Mucosa of stomach (tissue), 1 donor: ENCODE measurements around the gene PACSIN2.

Source experiments
- H3K27me3 ChIP-seq: one replicate; pipeline ENCODE4 v1.7.0; 2013; ENCODE audit warnings: mild to moderate bottlenecking, low read length; ENCODE audit not compliant: control insufficient read depth, insufficient read depth
- H3K36me3 ChIP-seq: one replicate; pipeline ENCODE4 v1.7.0; 2013; ENCODE audit warnings: low read length; ENCODE audit not compliant: control insufficient read depth, insufficient read depth
- H3K4me1 ChIP-seq: one replicate; pipeline ENCODE4 v1.7.0; 2013; ENCODE audit warnings: mild to moderate bottlenecking, low read length; ENCODE audit not compliant: control insufficient read depth, insufficient read depth
- H3K4me3 ChIP-seq: one replicate; pipeline ENCODE4 v1.7.0; 2013; ENCODE audit warnings: low read length
- H3K9ac ChIP-seq: one replicate; pipeline ENCODE4 v1.7.0; 2013; ENCODE audit warnings: mild to moderate bottlenecking, low read length, moderate library complexity
- H3K9me3 ChIP-seq: one replicate; pipeline ENCODE4 v1.7.0; 2013; ENCODE audit warnings: mild to moderate bottlenecking, low read length, moderate library complexity; ENCODE audit not compliant: control insufficient read depth
- donor health status: Pancreatic carcinoma.

Gene PACSIN2

DNA sequence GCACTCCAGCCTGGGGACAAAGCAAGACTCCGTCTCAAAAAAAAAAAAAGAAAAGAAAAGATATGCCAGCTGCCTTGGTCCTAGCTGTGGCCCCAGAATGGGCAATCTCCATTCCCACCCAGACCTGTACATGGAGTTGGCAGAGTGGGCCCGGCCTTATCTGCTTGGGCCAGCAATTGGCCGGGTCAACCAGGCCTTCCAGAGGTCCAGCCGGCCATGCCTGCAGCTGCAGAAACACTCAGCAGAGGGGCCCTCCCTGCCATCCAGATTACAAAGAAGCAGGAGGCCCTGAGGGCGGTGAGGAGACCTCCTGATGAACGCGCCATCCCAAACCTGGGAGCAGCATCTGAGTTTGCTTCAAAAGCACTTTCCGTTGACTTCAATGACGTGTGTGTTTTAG is 131.0 kb downstream of the PACSIN2 start:
- H3K9me3 ChIP-seq, result no peaks in the 10 kb centered on the region
- peaks cover 21% of the 10 kb centered on the region for H3K36me3 ChIP-seq
- no peak overlapping the region for H3K4me3 ChIP-seq
- H3K4me1 ChIP-seq, result peaks cover 41% of the 10 kb centered on the region
- H3K27me3 ChIP-seq, result no peaks in the 10 kb centered on the region
- H3K9ac ChIP-seq, result no peak overlapping the region

DNA sequence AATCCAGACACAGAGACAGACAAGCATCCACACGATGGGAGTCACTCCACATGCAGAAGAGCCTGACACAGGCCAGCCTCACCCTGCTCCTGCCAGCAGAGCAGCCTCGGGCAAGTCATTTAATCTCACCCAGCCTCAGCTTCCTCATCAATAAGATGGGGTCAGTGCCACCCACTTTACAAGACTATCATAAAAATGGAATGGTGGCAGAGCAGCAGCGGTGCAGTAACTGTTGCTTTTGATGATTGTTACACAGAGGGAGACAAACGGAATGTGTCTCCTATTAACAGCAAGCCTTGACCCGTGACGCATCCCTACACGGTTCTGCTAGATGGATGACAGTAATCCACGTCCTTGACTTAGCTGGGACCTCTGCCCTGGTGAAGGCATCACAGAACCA is 131.8 kb downstream of the PACSIN2 start:
- Histone ChIP-seq H3K36me3 (peaks cover 28% of the 10 kb centered on the region), H3K27me3 (no peaks in the 10 kb centered on the region), H3K9ac (no peak overlapping the region), H3K4me3 (no peak overlapping the region), H3K4me1 (peaks cover 32% of the 10 kb centered on the region), H3K9me3 (no peaks in the 10 kb centered on the region)

DNA sequence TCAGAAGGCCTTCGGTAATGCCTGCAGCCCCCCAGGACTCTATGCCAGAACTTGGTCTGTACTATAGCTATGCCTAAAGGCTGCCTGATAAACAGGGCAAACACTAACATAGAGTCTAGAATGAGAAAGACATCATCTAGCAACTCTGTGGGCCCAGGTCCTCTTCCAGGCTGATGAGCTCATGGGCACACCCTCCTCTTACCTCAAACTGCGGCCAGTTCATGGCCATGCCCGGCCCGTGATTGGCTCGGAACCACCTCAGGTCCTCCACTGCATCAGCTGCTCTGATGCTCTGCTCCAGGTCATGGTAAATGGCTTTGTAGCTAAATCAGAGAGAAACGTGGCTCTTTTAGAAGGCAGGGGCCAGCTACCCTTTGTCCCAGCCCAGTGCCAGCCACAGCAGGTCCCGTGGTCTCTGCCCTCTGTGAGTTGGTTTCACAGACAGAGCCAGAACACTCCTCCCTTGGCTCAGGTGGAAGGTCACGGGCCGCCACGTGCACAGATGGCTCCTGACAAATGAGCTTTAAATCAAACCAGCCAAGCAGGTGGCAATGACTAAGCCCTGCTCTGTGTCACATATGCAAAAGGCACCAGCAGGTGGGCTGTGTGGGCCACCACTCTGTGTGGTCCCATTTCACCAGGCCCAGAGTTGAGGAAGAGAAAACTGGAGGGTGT is 132.8 kb downstream of the PACSIN2 start:
- H3K36me3 ChIP-seq, result peaks cover 28% of the 10 kb centered on the region
- H3K4me1 ChIP-seq, result peaks cover 22% of the 10 kb centered on the region
- H3K27me3 ChIP-seq, result no peaks in the 10 kb centered on the region
- no peaks in the 10 kb centered on the region for H3K9me3 ChIP-seq
- H3K9ac ChIP-seq, result no peak overlapping the region
- no peak overlapping the region for H3K4me3 ChIP-seq

DNA sequence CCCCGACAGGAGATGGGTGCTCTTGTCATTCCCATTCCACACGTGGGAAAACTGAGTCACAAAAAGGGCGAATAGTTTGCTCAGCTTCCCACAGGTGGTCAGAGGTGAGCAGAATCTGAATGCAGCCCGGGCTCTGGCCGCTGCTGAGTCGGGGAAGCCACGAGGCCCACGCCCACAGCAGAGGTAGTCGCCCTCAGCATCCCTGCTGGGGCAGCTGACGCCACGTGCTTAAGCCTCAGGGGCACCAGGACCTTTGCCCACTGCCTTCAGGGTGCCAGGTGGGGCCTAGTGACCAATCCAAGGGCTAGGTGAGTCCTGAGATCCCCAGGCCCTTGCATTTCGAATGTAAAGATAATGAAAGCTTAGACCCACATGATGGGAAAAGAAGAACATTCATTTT is 133.7 kb downstream of the PACSIN2 start:
- H3K4me1 ChIP-seq, result peaks cover 14% of the 10 kb centered on the region
- H3K36me3 ChIP-seq, result peaks cover 28% of the 10 kb centered on the region
- H3K27me3 ChIP-seq, result no peaks in the 10 kb centered on the region
- no peak overlapping the region for H3K4me3 ChIP-seq
- H3K9me3 ChIP-seq, result no peaks in the 10 kb centered on the region
- H3K9ac ChIP-seq, result no peak overlapping the region

DNA sequence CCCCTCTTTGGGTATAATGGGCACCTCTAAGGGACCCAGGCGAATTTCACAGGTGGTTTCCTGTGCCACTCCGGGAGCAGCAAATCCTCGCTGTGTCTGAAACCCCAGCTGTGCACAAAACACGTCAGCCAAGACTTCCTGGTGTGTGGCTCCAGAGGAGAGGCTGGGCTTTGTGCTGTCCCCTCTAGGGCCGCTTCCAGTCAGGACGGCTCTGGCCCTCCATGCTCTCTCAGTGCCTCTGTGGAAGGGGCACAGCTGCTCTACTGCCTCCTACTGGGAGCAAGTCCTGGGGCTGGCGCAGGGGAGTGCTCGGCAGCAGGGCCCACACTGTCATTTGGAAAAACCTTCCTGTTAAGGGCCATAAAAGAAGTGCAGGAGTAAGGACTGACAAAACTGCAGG is 134.1 kb downstream of the PACSIN2 start:
- Histone ChIP-seq H3K9ac (no peak overlapping the region), H3K4me3 (no peak overlapping the region), H3K36me3 (peaks cover 28% of the 10 kb centered on the region), H3K9me3 (no peaks in the 10 kb centered on the region), H3K4me1 (peaks cover 14% of the 10 kb centered on the region), H3K27me3 (no peaks in the 10 kb centered on the region)

DNA sequence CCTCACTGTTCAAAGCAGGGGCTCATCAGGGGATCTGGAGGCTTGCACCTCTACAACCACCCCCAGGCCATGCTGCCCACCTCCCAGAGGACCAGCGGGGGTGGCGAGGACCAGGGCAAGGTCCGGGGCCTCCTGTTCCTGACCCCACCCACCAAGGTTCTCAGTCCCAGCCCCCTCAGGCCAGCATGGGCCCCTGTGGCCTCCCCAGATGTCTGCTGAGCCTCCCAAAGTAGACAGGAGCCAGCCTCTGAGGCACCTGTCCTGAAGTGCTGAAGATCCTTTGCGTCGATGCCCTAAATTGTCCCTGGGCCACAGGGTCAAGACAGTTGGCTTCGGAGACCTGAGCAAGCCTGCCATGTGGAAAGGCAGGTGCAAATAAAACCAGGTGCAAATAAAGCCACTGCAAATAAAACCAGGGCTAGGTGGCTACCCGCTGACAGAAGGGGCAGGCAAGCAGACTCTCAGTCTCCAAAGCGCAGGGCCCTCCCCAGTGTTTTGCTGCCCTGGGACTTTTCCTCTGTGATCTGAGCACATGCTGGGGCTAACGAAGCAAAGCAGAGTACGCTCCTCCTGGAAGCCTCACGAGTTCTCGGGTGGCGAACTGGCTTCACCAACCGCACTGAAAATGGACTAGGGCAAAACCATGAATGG is 135.5 kb downstream of the PACSIN2 start:
- H3K4me3 ChIP-seq, result no peak overlapping the region
- peaks cover 25% of the 10 kb centered on the region for H3K36me3 ChIP-seq
- peaks cover 14% of the 10 kb centered on the region for H3K4me1 ChIP-seq
- no peak overlapping the region for H3K9ac ChIP-seq
- H3K27me3 ChIP-seq, result no peaks in the 10 kb centered on the region
- no peaks in the 10 kb centered on the region for H3K9me3 ChIP-seq

DNA sequence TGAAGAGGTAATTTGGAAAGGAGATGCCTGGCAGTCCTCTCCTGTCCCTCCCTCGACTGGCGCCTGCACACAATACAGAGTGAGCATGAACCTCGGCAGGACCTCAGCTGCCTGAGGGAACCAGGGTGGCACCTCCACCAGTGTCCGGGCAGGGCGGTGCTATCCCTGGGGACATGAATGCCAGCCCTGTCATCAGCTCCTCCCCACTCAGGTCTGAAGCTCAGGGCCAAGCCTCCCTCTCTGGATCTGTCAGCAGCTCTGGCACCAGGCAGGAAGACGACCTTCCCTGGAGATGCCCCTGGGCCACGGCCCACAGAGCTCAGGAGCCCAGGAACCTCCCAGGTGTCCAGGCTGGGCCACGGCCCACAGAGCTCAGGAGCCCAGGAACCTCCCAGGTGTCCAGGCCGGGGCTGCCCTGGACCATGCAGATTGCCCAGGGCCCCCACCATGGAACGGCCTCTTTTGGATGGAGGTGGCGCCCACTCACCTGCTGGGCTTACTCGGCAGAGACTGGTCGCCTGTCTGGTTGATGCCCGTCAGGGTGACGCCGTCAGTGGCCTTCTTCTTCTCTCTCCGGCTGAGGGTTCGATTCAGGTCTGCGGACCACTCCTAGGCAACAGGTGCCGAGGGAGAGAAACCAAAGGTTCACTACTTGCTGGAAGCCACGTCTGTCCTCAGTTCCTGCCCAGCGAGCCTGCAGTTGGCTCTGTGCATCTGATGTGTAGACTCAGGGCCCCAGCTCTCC is 136.2 kb downstream of the PACSIN2 start:
- Histone ChIP-seq H3K9ac (no peak overlapping the region), H3K4me1 (peaks cover 14% of the 10 kb centered on the region), H3K4me3 (no peak overlapping the region), H3K36me3 (peaks cover 18% of the 10 kb centered on the region), H3K27me3 (no peaks in the 10 kb centered on the region), H3K9me3 (no peaks in the 10 kb centered on the region)

DNA sequence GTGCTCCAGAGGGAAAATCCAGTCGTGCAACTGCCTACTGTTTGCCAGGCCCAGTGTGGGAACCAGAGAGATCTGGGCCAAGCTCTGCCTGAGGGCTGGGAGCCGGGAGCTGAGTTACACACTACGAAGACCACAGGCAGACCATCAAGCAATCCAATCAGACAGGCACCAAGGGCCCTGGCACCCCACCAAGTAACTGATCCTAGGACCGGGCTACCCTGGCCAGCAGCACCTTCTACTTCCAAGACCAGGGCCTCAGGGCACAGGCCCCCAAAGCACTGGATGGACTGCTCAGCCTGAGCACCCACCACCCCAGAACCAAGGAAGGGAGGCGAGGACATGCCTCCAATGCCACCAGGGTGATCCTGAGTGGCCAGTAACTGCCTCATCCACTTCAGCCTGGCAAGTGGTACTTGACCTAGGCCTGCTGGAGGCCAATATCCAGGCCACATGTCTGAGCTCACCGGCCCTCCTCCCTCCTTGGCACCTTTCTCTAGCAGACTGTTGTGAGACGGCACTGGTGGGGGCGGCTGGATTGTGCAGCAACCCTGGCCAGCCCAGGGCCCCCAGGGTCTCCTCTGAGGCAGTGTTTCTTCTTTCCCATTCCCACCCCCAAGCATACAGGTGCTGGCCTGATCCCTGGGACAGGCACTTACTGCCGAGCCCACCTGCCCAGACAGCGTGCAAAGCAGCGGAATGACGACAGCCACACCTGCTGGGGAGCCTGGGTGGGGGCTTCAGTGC is 137.2 kb downstream of the PACSIN2 start:
- H3K4me3 ChIP-seq, result no peak overlapping the region
- H3K9ac ChIP-seq, result no peak overlapping the region
- H3K36me3 ChIP-seq, result peaks cover 18% of the 10 kb centered on the region
- no peaks in the 10 kb centered on the region for H3K27me3 ChIP-seq
- H3K9me3 ChIP-seq, result no peaks in the 10 kb centered on the region
- H3K4me1 ChIP-seq, result peaks cover 12% of the 10 kb centered on the region

DNA sequence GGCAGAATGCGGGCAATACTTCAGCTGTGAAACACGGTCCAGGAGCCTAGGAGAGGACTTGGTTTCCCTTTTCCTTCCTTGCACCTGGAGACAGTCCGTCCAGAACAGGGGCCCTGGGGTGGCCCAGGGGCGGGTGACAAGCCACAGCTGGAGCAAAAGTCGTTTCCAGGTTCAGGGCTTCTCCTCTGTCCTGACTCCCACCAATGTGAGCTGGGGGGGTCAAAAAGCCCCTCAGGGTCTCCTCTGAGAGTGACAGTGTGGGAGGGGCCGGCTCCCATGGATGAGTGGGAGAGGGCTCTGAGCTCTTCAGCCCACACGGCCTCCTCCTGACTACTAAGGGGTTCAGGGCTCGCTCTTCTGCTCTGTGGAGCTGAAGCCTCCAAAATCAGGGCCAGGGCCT is 137.8 kb downstream of the PACSIN2 start:
- Histone ChIP-seq H3K4me3 (no peak overlapping the region), H3K4me1 (peaks cover 6% of the 10 kb centered on the region), H3K9ac (no peak overlapping the region), H3K27me3 (no peaks in the 10 kb centered on the region), H3K9me3 (no peaks in the 10 kb centered on the region), H3K36me3 (peaks cover 21% of the 10 kb centered on the region)

DNA sequence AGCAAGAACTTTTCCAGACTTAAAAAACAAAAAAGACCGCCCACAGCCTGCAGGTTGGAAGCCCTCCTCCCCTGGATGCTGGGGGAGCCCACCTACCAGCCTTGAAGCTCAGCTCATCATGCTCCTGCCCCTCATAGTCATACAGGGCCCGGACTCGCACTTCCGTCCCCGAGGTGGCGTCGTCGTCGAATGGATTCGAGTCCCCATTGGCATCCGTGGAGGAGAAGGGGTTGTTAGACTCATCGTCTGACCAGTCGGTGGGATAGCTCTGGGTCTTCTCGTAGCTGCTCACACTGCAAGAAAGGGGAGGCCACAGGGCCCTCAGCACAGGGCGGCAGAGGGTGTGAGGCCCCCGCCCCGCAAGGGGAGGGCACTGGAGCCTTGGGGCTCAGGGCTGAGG is 138.9 kb downstream of the PACSIN2 start:
- Histone ChIP-seq H3K9ac (no peak overlapping the region), H3K9me3 (no peaks in the 10 kb centered on the region), H3K27me3 (no peaks in the 10 kb centered on the region), H3K36me3 (peaks cover 21% of the 10 kb centered on the region), H3K4me3 (no peak overlapping the region), H3K4me1 (no peaks in the 10 kb centered on the region)

DNA sequence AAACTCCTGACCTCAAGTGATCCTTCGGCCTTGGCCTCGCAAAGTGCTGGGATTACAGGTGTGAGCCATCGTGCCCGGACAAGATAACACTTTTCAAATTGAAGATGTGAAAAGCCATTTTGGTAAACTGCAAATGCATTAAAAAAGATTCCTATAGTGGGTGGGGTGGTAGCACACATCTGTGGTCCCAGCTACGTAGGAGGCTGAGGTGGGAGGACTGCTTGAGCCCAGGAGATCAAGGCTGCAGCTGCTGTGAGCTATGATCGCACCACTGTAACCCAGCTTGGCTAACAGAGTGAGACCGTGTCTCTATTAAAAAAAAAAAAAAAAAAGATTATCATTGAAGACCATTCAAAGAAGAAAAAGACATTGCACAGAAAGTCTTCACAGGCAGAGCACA is 140.9 kb downstream of the PACSIN2 start:
- Histone ChIP-seq H3K4me3 (no peak overlapping the region), H3K9me3 (no peaks in the 10 kb centered on the region), H3K36me3 (peaks cover 11% of the 10 kb centered on the region), H3K4me1 (peaks cover 4% of the 10 kb centered on the region), H3K9ac (no peak overlapping the region), H3K27me3 (no peaks in the 10 kb centered on the region)

DNA sequence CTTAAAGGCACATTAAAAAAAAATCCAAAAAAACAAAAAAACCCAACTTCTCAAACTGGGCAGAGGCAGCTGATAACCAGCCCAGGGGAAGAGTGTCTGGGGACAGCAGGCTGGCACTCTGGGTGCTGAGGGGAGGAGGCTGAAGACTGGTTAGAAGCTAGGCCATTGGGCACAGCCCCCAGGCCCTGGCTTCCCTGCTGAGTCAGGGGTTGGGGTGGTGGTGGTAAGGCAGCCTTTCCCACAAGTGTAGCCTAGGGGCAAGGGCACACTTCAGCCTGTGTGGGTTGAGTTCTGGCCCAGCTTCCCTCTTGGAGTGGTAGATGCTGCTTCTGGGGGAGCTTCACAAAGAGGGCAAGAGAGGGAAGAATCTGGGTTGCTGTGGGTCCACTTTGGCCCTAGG is 141.6 kb downstream of the PACSIN2 start:
- Histone ChIP-seq H3K9ac (no peak overlapping the region), H3K4me1 (peaks cover 10% of the 10 kb centered on the region), H3K36me3 (peaks cover 5% of the 10 kb centered on the region), H3K9me3 (no peaks in the 10 kb centered on the region), H3K27me3 (no peaks in the 10 kb centered on the region), H3K4me3 (no peak overlapping the region)
